Activated naive CD4-positive, alpha-beta T cell treated with Interleukin-2 at 50 U/mL for 16 hours (primary cell): ENCODE data around the gene ZNF296.

ENCODE experiments used
- DNase-seq: peaks from one replicate; pipeline ENCODE4 v3.0.0-alpha.2; 2020

ZNF296 gene

DNA sequence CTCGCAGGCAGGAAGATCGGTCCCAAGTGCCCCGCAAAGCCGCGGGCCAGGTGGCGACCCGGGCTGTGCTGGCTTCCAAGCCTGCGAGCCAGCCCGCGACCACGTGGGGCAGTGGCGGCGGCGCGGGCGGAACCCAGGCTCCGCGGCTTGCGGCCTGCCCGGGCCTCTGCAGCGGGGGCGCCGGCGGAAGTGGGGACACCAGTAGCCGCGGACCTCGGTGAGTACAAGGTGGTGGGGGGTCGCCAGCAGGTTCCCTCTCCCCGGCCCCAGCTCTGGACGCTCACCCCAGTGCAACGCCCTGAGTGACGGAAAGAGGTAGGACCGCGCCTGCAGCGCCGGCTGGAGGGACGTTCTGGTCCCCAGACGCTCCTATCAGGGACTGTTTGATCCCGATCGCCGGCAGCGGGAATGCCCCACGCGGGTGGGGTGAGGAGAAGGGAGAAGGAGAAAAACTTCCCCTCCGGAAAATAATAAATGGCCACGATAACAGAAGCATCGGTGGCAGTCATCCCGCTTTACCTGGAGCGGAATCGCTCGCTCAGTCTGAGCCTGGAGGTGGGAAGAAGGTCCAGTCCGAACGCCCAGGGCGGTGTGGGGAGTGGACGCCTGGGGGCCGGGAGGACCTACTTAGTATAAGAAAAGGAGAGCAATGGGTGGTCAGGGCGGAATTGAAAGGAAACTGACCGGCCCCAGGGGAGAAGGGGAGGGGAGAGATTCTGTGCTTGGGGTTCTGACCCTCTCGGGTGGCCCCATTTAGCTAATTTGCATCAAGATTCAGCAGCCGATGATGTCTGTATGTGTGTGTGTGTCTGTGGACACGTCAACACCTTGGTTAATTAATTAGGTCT is 3.0 kb upstream of the ZNF296 start, which contains the start of gene GEMIN7:
Gene GEMIN7, plus strand, starts transcription at position 198 of the 848 bp plus-strand sequence. CDS start 10,855 bp downstream, outside the sequence.
- peak; percentile 84 for DNase-seq

GRCh38 chr19:45078390-45079062 is 2.2 kb upstream of the ZNF296 start:
- DNase-seq = no peak

DNA sequence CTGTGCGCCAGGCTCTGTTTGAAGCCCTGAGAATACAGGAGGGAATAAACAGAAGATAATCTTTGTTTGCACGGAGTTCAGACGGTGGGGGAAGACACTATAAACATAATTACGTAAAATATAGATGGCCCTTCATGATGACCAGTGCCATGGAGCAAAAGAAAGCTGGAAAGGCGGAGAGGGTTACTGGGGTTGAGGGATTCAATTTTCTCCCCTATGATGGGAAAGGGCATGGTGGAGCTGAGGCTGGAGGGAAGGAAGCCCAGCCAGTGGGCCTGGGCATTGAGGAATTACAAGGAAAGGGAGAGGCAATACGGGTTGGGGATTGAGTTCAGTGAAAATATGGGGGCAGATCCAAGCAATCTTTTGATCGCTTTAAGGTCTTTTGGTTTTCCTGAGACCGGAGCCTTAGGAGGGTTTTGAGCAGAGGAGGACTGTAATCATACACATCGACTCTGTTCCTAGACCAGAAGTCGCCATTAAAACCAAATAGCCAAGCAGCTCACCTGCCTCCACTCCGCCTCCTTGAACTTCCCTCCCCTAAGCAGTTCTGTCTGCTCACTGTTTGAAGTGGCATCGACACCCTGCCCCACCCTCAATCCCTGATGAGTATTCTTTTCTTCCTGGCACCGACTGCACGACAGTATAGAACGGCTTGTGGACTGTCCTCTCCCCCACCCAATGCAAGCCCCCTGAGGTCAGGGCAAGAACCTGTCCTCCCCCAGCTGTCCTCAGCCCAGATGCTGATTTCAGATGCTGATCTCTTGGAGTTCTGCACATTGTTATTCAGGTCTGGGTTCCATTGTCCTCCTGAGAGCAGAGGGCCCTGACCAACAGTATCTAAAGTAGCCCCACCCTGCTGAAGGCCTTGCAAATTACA is 813 bp upstream of the ZNF296 start:
- no peak for DNase-seq

GRCh38 chr19:45075301-45076028 is 813 bp downstream of the ZNF296 start:
- DNase-seq = peak; percentile 24

DNA sequence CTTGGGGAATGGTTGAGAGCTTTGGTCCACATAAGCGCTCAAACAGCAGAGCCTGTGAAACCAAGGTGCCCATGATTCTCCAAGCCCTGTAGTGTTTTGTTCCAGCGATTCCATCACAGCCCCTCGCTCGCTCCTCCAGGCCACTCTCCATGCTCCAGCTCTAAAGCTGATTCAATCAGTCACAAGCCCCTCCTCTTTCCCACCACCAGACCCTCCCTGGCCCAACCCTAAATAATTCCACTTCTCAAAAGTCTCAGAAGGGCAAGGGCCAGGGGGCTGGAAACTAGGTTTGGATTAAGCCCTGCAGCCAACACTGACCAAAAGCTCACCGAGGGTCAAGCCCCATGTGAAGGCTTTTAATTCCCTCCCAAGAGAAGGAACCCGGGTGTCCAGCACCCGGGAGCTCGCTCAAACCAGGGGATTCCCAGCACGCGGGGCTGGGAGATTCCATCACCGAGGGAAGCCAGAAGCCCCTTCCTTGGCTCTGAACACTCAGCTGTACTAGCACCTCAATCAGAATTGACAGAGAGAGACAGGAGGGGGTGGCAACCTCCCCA is 1.5 kb downstream of the ZNF296 start:
- DNase-seq = no peak

DNA sequence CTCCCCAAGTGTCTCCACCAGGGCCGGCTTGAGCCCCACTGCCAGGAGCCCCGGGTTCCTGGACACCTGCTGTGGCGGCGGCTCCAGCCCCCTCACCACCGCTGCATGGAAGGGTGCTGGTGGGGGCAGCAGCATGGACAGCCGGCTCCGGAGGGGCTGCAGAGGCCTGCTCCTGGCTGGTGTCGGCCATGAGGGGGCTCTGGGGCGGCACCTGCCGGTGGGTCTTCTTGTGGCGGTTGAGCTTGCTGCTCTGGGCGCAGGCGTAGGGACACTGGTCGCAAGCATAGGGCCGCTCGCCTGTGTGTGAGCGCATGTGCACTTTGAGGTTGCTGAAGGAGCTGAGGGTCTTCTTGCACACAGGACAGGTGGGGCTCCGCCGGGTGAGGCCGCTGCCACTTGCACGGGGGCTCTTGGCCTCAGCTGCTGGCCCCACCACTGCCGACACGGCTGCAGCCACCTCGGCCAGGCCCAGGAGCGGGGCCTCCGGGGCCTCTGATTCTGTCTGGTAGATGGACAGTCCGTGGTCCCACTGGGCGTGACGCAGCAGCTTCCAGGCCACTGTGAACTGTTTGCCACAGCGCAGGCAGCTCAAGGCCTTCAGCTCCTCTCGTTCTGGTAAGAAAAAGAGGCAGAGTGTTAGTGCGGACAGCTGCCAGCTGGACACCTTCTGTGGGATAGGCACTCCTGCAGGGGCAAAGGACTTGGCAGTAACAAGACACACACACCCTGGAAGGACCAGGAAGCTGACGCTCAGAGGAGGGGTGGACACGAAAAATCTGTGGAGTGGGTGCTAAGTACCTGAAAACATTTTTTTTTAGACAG is 4.1 kb downstream of the ZNF296 start:
- DNase-seq = no peak

GRCh38 chr19:45071545-45071938 is 4.7 kb downstream of the ZNF296 start:
- DNase-seq = no peak

- no peak for DNase-seq
Observed at GRCh38 chr19:45070861-45071544, 5.3 kb downstream of the ZNF296 start.

DNA sequence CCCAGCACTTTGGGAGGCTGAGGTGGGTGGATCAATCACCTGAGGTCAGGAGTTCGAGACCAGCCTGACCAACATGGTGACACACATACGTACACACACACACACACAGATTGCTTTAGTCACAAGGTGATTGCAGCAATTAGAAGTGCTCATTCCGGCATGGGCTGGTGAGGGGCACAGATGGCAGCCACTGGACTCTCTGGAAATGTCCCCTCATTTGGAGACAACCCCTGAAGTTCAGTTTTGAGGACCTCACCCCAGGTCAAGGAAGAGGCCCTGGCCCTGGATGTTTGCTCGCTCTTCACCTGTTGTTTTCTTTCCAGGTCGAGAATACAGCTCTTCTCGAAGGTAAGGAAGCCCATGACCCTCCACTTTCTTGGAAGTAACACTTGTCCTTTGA is 6.1 kb downstream of the ZNF296 start:
- no peak for DNase-seq

DNA sequence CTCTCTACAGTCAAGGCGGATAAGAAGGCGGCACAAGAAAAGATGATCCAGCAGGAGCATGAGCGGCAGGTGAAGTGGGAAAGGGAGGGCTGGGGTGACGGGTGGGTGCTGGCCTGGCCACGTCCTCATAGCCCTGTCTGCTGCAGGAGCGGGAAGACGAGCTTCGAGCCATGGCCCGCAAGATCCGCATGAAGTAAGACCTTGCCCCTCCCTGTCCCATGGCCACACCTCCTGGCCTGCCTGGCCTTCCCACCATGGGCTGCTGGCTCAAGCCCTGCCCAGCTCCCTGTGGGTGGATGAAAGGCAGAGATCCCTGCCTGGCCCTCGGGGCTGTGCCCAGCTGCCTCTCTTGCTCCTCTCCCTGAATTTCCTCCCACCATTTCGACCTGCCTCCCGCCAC is 7.2 kb downstream of the ZNF296 start:
- no peak for DNase-seq

GRCh38 chr19:45068041-45068440 is 8.2 kb downstream of the ZNF296 start:
- no peak for DNase-seq

GRCh38 chr19:45066921-45067661 is 9.2 kb downstream of the ZNF296 start:
- no peak for DNase-seq

DNA sequence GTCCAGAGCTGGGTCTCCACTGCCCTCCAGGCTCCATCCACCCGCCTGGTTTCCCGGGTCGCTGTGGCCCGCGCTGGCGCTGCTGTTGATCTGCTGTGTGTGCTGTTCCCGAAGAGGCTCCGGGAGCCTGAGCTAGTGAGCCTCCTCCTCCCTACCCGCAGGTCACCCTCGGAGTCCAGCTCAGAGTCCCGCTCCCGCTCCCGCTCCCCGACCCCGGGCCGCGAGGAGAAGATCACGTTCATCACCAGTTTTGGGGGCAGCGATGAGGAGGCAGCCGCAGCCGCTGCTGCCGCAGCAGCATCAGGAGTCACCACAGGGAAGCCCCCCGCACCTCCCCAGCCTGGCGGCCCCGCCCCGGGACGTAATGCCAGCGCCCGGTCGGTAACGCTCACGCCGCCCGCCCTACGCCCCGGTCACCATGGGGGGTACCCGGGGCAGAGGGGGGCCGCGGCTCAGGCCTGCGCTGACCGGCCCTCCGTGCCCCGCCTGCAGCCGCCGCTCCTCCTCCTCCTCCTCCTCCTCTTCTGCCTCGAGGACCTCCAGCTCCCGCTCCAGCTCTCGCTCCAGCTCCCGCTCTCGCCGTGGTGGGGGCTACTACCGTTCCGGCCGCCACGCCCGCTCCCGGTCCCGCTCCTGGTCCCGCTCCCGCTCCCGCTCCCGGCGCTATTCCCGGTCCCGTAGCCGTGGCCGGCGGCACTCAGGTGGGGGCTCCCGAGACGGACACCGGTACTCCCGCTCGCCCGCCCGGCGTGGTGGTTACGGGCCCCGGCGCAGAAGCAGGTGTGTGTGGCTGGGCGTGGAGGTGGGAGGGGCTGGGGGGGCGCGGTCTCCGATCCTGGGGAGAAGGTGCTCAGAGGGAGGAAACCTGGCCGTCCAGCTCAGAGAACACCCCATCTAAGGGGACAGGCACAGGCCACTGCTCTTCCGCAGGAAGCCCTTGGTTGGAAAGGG is 12.2 kb downstream of the ZNF296 start:
- DNase-seq = no peak

DNA sequence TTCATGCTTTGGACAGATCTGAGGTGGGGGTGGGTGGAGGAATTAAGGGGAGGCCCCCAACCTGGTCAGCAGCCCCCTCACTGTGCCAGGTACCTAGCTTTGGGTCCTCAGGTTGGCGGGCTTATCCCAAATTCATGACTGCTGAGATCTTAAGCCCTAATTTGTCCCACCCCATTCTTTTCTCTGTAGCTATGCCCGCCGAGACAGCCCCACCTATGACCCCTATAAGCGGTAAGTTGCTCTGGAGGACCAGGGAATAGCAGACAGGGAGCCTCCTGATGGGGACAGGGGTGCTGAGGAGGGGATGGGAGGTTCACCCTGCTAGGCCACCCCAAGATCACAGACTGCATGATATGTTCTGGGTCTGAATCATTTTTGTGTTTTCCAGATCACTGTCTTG is 14.3 kb downstream of the ZNF296 start:
- DNase-seq = no peak

DNA sequence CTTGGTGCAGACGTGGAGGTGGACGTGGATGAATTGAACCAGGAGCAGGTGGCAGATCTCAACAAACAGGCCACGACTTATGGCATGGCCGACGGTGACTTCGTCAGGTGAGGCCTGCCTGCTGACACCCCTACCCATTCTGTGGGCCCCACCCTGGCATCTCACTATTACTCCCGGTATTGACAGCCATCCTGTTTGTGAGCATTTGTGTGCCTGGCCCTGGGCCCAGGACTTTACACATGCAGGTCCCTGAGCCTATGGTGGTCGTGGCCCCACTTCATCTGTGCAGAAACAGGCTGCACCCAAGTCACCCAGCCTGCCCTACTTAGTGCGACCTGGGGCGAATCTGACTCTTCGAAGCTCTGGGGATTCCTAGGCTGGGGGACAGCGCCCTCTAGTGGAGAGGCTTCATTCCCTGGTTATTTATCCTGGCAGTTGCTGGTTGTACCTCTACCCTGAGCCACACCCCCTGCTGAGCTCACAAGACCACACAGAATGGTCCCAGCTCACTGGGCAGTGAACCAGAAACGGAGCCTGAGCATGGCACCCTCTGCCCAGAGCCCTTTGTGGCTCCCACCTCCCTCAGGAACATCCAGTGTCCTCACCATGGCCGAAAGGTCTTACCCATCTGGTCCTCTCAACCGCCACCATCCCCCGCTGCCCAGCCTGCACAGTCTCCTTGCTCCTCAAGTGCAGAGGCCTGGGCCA is 16.9 kb downstream of the ZNF296 start:
- DNase-seq = peak; percentile 85

DNA sequence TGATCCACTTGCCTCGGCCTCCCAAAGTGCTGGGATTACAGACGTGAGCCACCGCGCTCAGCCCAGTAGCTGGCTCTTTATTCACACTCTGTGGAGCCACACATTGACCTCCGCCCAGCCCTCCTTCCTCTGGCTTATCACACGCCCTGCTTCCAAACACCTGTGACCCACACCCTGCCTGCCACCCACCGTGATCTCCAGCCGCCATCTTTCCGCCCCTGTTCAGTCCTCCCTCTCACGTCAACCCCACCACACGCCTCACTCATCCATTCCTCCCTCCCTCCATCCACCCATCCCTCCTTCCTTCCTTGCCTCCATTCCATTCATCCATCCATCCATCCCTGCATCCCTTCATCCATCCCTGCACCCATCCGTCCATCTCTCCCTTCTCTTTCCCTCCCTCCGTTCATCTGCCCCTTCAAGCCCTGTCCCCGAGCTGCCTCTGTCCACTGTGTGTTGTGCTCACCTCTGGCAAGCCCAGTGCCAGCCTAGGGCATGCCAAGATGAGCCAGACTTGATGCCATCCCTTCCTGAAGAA is 17.6 kb downstream of the ZNF296 start:
- no peak for DNase-seq

DNA sequence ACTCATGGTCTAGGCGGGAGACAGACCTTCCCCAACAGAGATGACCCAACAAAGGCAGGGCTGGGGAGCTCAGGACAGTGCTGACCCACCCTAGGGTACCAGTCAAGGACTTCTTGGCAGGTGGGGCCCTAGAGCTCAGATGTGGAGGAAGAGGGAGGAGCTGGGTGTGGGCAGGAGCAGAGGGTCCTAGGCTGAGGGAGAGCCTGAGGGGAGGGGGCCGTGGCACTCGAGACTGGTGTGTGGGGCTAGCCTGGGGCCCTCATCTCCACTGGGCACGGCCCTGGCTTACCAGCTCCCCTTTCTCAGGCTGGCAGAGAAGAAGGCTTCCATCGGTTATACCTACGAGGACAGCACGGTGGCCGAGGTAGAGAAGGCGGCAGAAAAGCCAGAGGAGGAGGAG is 18.8 kb downstream of the ZNF296 start:
- no peak for DNase-seq

- no peak for DNase-seq
Observed at GRCh38 chr19:45056831-45057230, 19.4 kb downstream of the ZNF296 start.
